Natural killer cell (primary cell): ENCODE data around the gene GAB2. TPM values are rescaled to one million over a fixed set of nuclear protein-coding genes. Genes with fewer than 3 reads are reported as not detected.
A peak's percentile ranks its signal among the peaks of the same experiment; 100 is the strongest.

ENCODE experiments used
- ATAC-seq, 3 donors: fragments of 150-1000 bp in 2 of 3; fragments of 200-7000 bp in 1 of 3; cut with Tn5 transposase; 1 replicate in 1 of 3; 2 replicates in 2 of 3; pipeline ENCODE4 v1.10.0; 2021; ENCODE audit warnings: mild to moderate bottlenecking in 2 of 3, moderate library complexity in 2 of 3
- DNase-seq, 2 donors: peaks; one replicate each; pipeline versions ENCODE4 v3.0.0 to v3.0.0-alpha.2; 2013 to 2021; ENCODE audit warnings: mixed read lengths in 1 of 2
- H3K27ac ChIP-seq: one replicate; pipeline ENCODE4 v1.5.1; 2013; ENCODE audit warnings: mild to moderate bottlenecking, low read length
- H3K27me3 ChIP-seq: one replicate; pipeline ENCODE4 v1.6.1; 2013; ENCODE audit warnings: low read length; ENCODE audit not compliant: control insufficient read depth, insufficient read depth
- H3K36me3 ChIP-seq: one replicate; pipeline ENCODE4 v1.6.1; 2013; ENCODE audit warnings: low read length; ENCODE audit not compliant: control insufficient read depth, insufficient read depth
- H3K4me1 ChIP-seq: one replicate; pipeline ENCODE4 v1.6.1; 2013; ENCODE audit warnings: low read length; ENCODE audit not compliant: control insufficient read depth, insufficient read depth
- H3K4me3 ChIP-seq: one replicate; pipeline ENCODE4 v1.5.1; 2013; ENCODE audit warnings: low read length
- H3K9me3 ChIP-seq: one replicate; pipeline ENCODE4 v1.6.1; 2013; ENCODE audit warnings: low read length; ENCODE audit not compliant: control insufficient read depth, insufficient read depth
- H3K27ac Mint-ChIP-seq, 2 donors: one replicate each; pipeline ENCODE4 v1.8.0; 2022; ENCODE audit warnings: mild to moderate bottlenecking in 2 of 2, mixed read lengths in 2 of 2, moderate library complexity in 1 of 2
- H3K27me3 Mint-ChIP-seq, 2 donors: one replicate each; pipeline ENCODE4 v1.8.0; 2022; ENCODE audit warnings: low read depth in 2 of 2, mixed read lengths in 2 of 2
- H3K36me3 Mint-ChIP-seq: one replicate; pipeline ENCODE4 v1.8.0; 2022; ENCODE audit warnings: mixed read lengths
- H3K4me1 Mint-ChIP-seq, 2 donors: one replicate each; pipeline ENCODE4 v1.8.0; 2022; ENCODE audit warnings: mixed read lengths in 2 of 2
- H3K4me3 Mint-ChIP-seq: one replicate; pipeline ENCODE4 v1.8.0; 2022; ENCODE audit warnings: mild to moderate bottlenecking, moderate library complexity, mixed read lengths
- H3K9me3 Mint-ChIP-seq, 2 donors: one replicate each; pipeline ENCODE4 v1.8.0; 2022; ENCODE audit warnings: mixed read lengths in 2 of 2
- WGBS: methylation state at CpG from one replicate; pipeline ENCODE4 v1.1.7; 2013; ENCODE audit warnings: missing lambda C conversion rate; ENCODE audit not compliant: insufficient coverage; 5-methylcytosine and 5-hydroxymethylcytosine counted together
- intact Hi-C: fragments of 100-400 bp; cut with micrococcal nuclease; formaldehyde crosslinking; loops from one replicate; pipeline ENCODE4 v1.14.2; 2022
- total RNA-seq, 4 donors: library from RNA; stranded (reverse); fragments of 120-200 nt in 1 of 4; gene quantifications; one replicate each; pipeline versions ENCODE4 v1.2.3 to v1.2.4, GENCODE V29; 2013 to 2022
- TF ChIP-seq, protein P1 (sequence below): fragments of 200-600 bp; IDR thresholded peaks from one replicate; pipeline ENCODE4 v1.8.0; 2022; ENCODE audit warnings: antibody characterized with exemption

The GAB2 gene
- total RNA-seq, 3 donors from 2014 or later (not counting 1 experiment from before 2014, with no cell fraction given) = 4.3 to 58.4 (median 8.1) TPM

DNA sequence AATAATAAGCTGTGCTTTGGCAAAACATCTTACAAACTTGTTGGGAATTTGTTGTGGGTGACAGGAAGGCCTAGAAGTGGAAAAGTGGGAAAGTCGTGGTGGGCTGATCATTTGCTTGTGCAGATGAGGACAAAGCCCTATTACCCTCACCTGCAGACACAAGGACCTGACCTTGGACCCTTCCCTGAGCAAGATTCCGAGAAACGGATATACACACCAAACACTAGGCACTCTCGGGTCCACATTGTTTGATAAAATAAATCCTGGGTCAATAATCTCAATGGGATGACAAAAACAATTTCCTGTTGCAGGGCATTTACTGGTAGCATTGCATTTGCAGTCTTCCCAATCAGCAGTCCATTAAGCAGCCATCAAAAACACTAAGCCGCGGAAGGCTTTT, 89.7 kb downstream of the GAB2 start:
- DNase-seq (no peak), ATAC-seq (no peak)
- Histone ChIP-seq H3K27me3 (no peaks in the 10 kb centered on the region), H3K9me3 (no peaks in the 10 kb centered on the region), H3K27ac (no peak overlapping the region), H3K36me3 (no peaks in the 10 kb centered on the region), H3K4me1 (no peaks in the 10 kb centered on the region), H3K4me3 (no peak overlapping the region)
- WGBS = 93% methylated on average over 4 of the region's 6 CpGs
- Mint-ChIP-seq H3K4me1 (no peaks in the 10 kb centered on the region), H3K36me3 (no peaks in the 10 kb centered on the region), H3K4me3 (no peak overlapping the region), H3K9me3 (no peaks in the 10 kb centered on the region), H3K27me3 (no peaks in the 10 kb centered on the region), H3K27ac (no peak overlapping the region)
- intact Hi-C loops = no loop called here
- TF ChIP-seq, protein P1, sequence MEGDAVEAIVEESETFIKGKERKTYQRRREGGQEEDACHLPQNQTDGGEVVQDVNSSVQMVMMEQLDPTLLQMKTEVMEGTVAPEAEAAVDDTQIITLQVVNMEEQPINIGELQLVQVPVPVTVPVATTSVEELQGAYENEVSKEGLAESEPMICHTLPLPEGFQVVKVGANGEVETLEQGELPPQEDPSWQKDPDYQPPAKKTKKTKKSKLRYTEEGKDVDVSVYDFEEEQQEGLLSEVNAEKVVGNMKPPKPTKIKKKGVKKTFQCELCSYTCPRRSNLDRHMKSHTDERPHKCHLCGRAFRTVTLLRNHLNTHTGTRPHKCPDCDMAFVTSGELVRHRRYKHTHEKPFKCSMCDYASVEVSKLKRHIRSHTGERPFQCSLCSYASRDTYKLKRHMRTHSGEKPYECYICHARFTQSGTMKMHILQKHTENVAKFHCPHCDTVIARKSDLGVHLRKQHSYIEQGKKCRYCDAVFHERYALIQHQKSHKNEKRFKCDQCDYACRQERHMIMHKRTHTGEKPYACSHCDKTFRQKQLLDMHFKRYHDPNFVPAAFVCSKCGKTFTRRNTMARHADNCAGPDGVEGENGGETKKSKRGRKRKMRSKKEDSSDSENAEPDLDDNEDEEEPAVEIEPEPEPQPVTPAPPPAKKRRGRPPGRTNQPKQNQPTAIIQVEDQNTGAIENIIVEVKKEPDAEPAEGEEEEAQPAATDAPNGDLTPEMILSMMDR = no peak

DNA sequence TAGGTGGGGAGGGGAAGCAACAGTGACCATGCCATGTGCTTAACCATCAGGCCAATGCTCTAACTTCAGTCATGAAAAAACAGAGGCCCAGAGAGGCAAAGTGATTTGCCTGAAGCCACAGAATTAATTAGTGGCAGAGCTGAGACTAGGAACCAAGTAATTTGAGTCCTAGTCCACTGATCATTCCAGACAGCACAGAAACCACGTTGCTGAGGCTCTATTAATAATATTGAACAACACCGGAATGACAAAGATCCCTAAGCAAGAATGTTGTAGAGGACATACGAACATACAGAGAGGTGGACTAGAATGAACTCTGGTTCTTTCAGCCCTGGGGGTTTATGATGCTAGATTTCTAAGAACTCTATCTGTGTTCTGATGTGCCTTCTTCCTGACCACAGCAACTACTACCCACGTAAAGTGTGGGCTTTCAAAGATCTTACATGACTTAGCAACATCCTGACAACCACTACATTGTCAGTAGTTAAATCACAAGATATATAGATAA, 92.3 kb downstream of the GAB2 start:
- H3K27ac Mint-ChIP-seq = no peak overlapping the region
- Histone ChIP-seq H3K9me3 (no peaks in the 10 kb centered on the region), H3K4me1 (no peaks in the 10 kb centered on the region), H3K36me3 (no peaks in the 10 kb centered on the region), H3K27me3 (no peaks in the 10 kb centered on the region), H3K27ac (no peak overlapping the region), H3K4me3 (no peak overlapping the region)
- no peaks in the 10 kb centered on the region for H3K36me3 Mint-ChIP-seq
- ATAC-seq = peak in 2 of 3 donors; percentile 59 to 82
- no peaks in the 10 kb centered on the region for H3K9me3 Mint-ChIP-seq
- H3K4me1 Mint-ChIP-seq = no peaks in the 10 kb centered on the region
- no peaks in the 10 kb centered on the region for H3K27me3 Mint-ChIP-seq
- peak in 1 of 2 donors; percentile 56 for DNase-seq
- WGBS = 12% methylated on average over 2 of the region's 4 CpGs
- intact Hi-C loops = no loop called here
- no peak overlapping the region for H3K4me3 Mint-ChIP-seq
- TF ChIP-seq, protein P1 = no peak

DNA sequence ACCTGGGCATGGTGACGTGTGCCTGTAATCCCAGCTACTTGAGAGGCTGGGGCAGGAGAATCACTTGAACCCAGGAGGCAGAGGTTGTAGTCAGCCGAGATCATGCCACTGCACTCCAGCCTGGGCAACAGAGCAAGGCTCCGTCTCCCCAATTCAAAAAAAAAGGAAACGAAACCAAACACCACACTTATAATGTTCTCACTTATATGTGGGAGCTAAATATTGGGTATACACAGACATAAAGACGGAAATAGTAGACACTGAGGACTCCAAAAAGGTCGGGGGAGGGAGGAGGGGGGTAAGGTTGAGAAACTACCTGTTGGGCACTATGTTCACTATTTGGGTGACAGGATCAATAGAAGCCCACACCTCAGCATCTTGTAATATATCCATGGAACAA, 94.3 kb downstream of the GAB2 start:
- intact Hi-C loops = no loop called here
- no peaks in the 10 kb centered on the region for H3K4me1 Mint-ChIP-seq
- H3K4me3 ChIP-seq = no peak overlapping the region
- H3K27ac ChIP-seq = no peak overlapping the region
- no peak overlapping the region for H3K4me3 Mint-ChIP-seq
- TF ChIP-seq, protein P1 = no peak
- no peaks in the 10 kb centered on the region for H3K4me1 ChIP-seq
- no peak overlapping the region for H3K27ac Mint-ChIP-seq
- H3K9me3 ChIP-seq = no peaks in the 10 kb centered on the region
- no peak for DNase-seq
- ATAC-seq = no peak
- H3K36me3 ChIP-seq = no peaks in the 10 kb centered on the region
- H3K9me3 Mint-ChIP-seq = no peaks in the 10 kb centered on the region
- WGBS = 84% methylated on average over 1 of the region's 6 CpGs
- H3K36me3 Mint-ChIP-seq = no peaks in the 10 kb centered on the region
- H3K27me3 ChIP-seq = no peaks in the 10 kb centered on the region
- no peaks in the 10 kb centered on the region for H3K27me3 Mint-ChIP-seq

DNA sequence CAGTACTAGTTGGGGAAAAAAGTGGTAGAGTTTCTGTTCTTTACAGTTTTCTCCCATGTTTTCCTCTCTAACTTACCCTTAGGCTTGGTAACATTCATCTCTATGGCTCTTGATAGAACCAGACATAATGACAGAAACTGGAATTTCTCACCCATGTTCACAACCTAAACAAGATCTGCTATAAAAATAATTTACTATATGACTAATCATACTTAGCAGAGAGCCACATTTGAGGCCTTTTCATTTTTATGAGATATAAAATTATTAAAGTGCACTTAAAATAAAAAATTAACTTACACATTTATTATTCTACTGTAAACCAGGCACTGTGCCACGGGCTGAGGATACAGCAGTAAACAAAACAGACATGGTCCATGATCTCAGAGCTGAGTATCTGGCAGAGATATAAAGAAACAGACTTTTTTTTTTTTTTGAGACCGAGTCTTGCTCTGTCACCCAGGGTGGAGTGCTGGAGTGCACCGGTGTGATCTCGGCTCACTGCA, 98.1 kb downstream of the GAB2 start:
- TF ChIP-seq, protein P1 = no peak

More for the DNA sequence above, 98.1 kb downstream of the GAB2 start:
- Mint-ChIP-seq H3K9me3 (no peaks in the 10 kb centered on the region), H3K4me3 (no peak overlapping the region), H3K36me3 (no peaks in the 10 kb centered on the region), H3K27ac (no peak overlapping the region), H3K4me1 (no peaks in the 10 kb centered on the region), H3K27me3 (peaks cover 0 to 7% of the 10 kb centered on the region in 2 donors)
- 83% methylated on average over 4 of the region's 4 CpGs for WGBS
- Histone ChIP-seq H3K27ac (no peak overlapping the region), H3K9me3 (no peaks in the 10 kb centered on the region), H3K27me3 (no peaks in the 10 kb centered on the region), H3K4me3 (no peak overlapping the region), H3K36me3 (no peaks in the 10 kb centered on the region), H3K4me1 (no peaks in the 10 kb centered on the region)
- DNase-seq (no peak), ATAC-seq (no peak)
- intact Hi-C loops = no loop called here
